Osteocyte (in vitro differentiated cells): ENCODE measurements around the gene GPRC5D. TPM values are rescaled to one million over a fixed set of nuclear protein-coding genes. Genes with fewer than 3 reads are reported as not detected.
A peak's percentile ranks its signal among the peaks of the same experiment; 100 is the strongest.

Experiments
- DNase-seq: peaks from one replicate; pipeline ENCODE4 v3.0.0; 2021; ENCODE audit warnings: mixed read lengths; ENCODE audit not compliant: unreplicated experiment; ENCODE audit errors: extremely low spot score
- H3K27ac Mint-ChIP-seq: one replicate; pipeline ENCODE4 v1.8.0; 2021; ENCODE audit warnings: mild to moderate bottlenecking, mixed read lengths; ENCODE audit not compliant: unreplicated experiment
- H3K27me3 Mint-ChIP-seq: one replicate; pipeline ENCODE4 v1.8.0; 2021; ENCODE audit warnings: mixed read lengths; ENCODE audit not compliant: unreplicated experiment
- H3K36me3 Mint-ChIP-seq: one replicate; pipeline ENCODE4 v1.8.0; 2021; ENCODE audit warnings: mixed read lengths; ENCODE audit not compliant: unreplicated experiment
- H3K4me1 Mint-ChIP-seq: one replicate; pipeline ENCODE4 v1.8.0; 2021; ENCODE audit warnings: mixed read lengths; ENCODE audit not compliant: unreplicated experiment
- H3K4me3 Mint-ChIP-seq: one replicate; pipeline ENCODE4 v1.8.0; 2021; ENCODE audit warnings: mild to moderate bottlenecking, moderate library complexity, mixed read lengths; ENCODE audit not compliant: unreplicated experiment
- H3K9me3 Mint-ChIP-seq: one replicate; pipeline ENCODE4 v1.8.0; 2021; ENCODE audit warnings: mixed read lengths; ENCODE audit not compliant: unreplicated experiment
- total RNA-seq: library from RNA; stranded (reverse); gene quantifications from 2 replicates; pipeline ENCODE4 v1.2.1, GENCODE V29; 2021
- TF ChIP-seq, protein P1 (sequence below): fragments of 200-600 bp; sonication (generic); IDR thresholded peaks from 2 replicates; pipeline ENCODE4 v1.5.0; 2021; ENCODE audit warnings: antibody characterized with exemption, mild to moderate bottlenecking, moderate library complexity

The GPRC5D gene
- total RNA-seq, 1 donor from 2014 or later = not detected

DNA sequence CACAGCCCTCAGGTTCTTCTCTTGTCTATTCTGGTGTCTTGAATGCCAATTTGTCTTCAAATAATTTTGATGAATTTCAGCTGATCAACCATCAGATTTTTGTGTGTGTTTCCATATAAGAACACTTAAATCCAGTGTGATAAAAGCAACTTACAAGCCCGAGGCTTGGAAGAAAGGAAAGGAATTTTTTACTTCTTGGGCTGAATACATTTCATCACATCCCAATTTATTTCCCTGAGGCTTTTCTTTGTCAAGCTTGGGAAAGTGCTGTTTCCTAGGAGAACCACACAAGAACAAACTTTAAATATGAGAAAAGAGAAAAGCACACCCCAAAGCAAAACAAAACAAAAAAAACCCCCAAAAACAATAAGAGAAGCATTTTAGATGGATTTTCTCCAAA lies 26.6 kb downstream of the GPRC5D start:
- Mint-ChIP-seq H3K27me3 (no peaks in the 10 kb centered on the region), H3K9me3 (peaks cover 2% of the 10 kb centered on the region), H3K4me1 (peaks cover 34% of the 10 kb centered on the region), H3K4me3 (no peak overlapping the region), H3K36me3 (peaks cover 2% of the 10 kb centered on the region), H3K27ac (peak overlapping the region; percentile 94)
- TF ChIP-seq, protein P1, sequence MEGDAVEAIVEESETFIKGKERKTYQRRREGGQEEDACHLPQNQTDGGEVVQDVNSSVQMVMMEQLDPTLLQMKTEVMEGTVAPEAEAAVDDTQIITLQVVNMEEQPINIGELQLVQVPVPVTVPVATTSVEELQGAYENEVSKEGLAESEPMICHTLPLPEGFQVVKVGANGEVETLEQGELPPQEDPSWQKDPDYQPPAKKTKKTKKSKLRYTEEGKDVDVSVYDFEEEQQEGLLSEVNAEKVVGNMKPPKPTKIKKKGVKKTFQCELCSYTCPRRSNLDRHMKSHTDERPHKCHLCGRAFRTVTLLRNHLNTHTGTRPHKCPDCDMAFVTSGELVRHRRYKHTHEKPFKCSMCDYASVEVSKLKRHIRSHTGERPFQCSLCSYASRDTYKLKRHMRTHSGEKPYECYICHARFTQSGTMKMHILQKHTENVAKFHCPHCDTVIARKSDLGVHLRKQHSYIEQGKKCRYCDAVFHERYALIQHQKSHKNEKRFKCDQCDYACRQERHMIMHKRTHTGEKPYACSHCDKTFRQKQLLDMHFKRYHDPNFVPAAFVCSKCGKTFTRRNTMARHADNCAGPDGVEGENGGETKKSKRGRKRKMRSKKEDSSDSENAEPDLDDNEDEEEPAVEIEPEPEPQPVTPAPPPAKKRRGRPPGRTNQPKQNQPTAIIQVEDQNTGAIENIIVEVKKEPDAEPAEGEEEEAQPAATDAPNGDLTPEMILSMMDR = no peak
- DNase-seq = no peak

DNA sequence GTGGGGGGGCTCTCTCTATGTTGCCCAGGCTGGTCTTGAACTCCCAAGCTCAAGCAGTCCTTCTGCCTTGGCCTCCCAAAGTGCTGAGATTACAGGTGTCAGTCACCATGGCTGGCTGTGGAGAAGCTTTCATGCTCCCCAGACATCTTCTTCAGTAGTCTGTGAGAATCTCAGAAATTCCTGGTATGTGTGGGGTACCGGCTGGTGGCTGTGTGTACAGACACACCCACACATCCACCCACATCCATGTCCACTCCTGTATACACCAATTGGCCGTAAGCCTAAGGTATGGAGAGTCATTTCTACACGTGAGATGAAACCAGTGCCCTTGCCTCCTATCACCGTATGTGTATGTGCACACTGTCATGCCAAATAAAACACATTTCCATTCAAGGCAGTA lies 27.8 kb downstream of the GPRC5D start:
- H3K27me3 Mint-ChIP-seq = no peaks in the 10 kb centered on the region
- TF ChIP-seq, protein P1 = no peak
- no peak for DNase-seq
- H3K27ac Mint-ChIP-seq = peak overlapping the region; percentile 94
- H3K4me1 Mint-ChIP-seq = peaks cover 40% of the 10 kb centered on the region
- H3K9me3 Mint-ChIP-seq = no peaks in the 10 kb centered on the region
- no peak overlapping the region for H3K4me3 Mint-ChIP-seq
- H3K36me3 Mint-ChIP-seq = no peaks in the 10 kb centered on the region

DNA sequence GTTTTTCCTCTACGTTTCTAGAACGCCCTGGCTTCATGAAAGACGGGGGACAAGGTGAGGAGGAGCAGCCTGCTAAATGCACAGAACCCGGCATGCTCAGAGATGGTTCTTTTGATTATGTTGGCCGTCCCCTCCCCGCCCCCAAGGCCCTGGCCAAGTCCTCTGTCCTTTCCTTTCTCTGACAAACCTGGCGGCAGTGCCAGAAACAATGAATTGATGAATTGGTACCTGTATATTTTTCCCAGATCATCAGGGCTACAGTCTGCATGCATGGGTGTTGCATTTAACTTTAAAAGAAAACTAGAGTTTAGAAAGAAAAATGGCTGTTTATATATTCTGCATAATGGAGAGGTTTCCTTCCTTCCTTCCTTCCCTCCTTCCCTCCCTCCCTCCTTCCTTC lies 29.0 kb downstream of the GPRC5D start:
- no peak for DNase-seq
- no peak overlapping the region for H3K27ac Mint-ChIP-seq
- no peaks in the 10 kb centered on the region for H3K9me3 Mint-ChIP-seq
- TF ChIP-seq, protein P1 = no peak
- no peaks in the 10 kb centered on the region for H3K27me3 Mint-ChIP-seq
- H3K36me3 Mint-ChIP-seq = no peaks in the 10 kb centered on the region
- H3K4me3 Mint-ChIP-seq = no peak overlapping the region
- H3K4me1 Mint-ChIP-seq = peaks cover 40% of the 10 kb centered on the region

GRCh38 chr12:12922191-12922616 lies 29.8 kb downstream of the GPRC5D start:
- no peaks in the 10 kb centered on the region for H3K9me3 Mint-ChIP-seq
- peaks cover 42% of the 10 kb centered on the region for H3K4me1 Mint-ChIP-seq
- no peak overlapping the region for H3K4me3 Mint-ChIP-seq
- no peak for DNase-seq
- H3K27ac Mint-ChIP-seq = peak overlapping the region; percentile 63
- TF ChIP-seq, protein P1 = no peak
- no peaks in the 10 kb centered on the region for H3K27me3 Mint-ChIP-seq
- no peaks in the 10 kb centered on the region for H3K36me3 Mint-ChIP-seq

DNA sequence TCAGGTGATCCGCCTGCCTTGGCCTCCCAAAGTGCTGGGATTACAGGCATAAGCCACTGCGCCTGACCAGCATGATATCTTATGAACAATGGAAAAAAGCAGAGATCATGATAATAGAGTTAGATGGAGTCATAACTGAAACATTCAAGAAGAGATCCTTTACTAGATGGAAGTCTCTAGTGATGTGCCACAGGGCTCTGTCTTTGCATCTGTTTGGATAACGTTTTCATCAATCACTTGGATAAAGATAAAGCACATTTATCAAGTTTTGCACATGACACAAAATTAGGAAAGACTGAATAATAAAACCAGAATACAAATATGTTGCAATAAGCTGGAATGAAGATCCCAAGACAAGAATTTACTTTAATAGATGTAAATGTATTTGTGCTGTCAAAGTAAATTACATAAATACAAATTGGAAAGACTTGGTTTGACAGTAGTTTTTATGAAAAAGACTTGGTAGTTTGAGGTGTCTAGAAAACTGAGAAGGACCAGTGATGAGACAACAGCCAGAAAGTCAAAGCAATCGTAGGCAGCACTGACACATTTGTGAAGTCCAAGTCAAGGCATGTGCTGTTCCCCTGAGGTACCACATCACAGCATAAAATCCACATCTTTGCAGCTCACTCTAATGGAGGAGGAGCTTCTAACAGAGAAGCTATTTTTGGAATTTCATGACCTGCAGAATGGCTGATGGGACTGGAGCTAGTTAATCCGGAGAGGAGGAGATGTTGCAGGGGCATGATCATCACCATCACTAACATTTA lies 32.1 kb downstream of the GPRC5D start:
- Mint-ChIP-seq H3K36me3 (no peaks in the 10 kb centered on the region), H3K27me3 (no peaks in the 10 kb centered on the region), H3K4me3 (no peak overlapping the region), H3K4me1 (peaks cover 27% of the 10 kb centered on the region), H3K27ac (no peak overlapping the region), H3K9me3 (no peaks in the 10 kb centered on the region)
- TF ChIP-seq, protein P1 = no peak
- DNase-seq = no peak
